GM12878 (cell line): Measurements from ENCODE around the gene MAP3K1. TPM values are rescaled to one million over a fixed set of nuclear protein-coding genes. Genes with fewer than 3 reads are reported as not detected.

ENCODE experiments used
- ATAC-seq: fragments of 200-7000 bp; cut with Tn5 transposase; 3 replicates; pipeline ENCODE4 v1.9.1; 2020; ENCODE audit warnings: mild to moderate bottlenecking, moderate library complexity
- BruUV-seq: library from RNA; stranded (reverse); fragments of 400-500 nt; replicated peaks from 2 replicates; lab custom pipeline; 2021; lab: Mats Ljungman, UMichigan
- CTCF ChIA-PET: fragments of 300-600 bp; sonication (Branson Sonifier 250); formaldehyde crosslinking; extraction: SDS; loops from one replicate; lab custom pipeline; 2021; ENCODE audit warnings: inconsistent platforms; lab: Yijun Ruan, JAX
- POLR2A ChIA-PET: fragments of 350-600 bp; formaldehyde crosslinking; extraction: SDS; loops from one replicate; lab custom pipeline; 2021; ENCODE audit warnings: inconsistent platforms; lab: Charles Lee
- RAD21 ChIA-PET: fragments of 300-600 bp; sonication (Branson Sonifier 250); formaldehyde crosslinking; loops from one replicate; lab custom pipeline; 2023; ENCODE audit warnings: antibody characterized with exemption; ENCODE audit not compliant: unreplicated experiment; lab: Charles Lee
- SMC1A ChIA-PET: fragments of 300-600 bp; sonication (Branson Sonifier 250); formaldehyde crosslinking; loops from one replicate; lab custom pipeline; 2023; ENCODE audit not compliant: unreplicated experiment, uncharacterized antibody; lab: Charles Lee
- DNase-seq: peaks from one replicate; pipeline ENCODE4 v3.0.0-alpha.2; 2011; ENCODE audit warnings: low read depth, low spot score
- FAIRE-seq: peaks from 3 replicates; lab custom pipeline; 2011; peaks lifted over from hg19 to GRCh38; lab: Jason Lieb, UNC
- H2AFZ ChIP-seq: 2 replicates; pipeline ENCODE4 v1.6.0; 2011; ENCODE audit warnings: low read depth, low read length, control low read depth; ENCODE audit not compliant: control insufficient read depth
- H3K27ac ChIP-seq: 2 replicates; pipeline ENCODE4 v1.5.1; 2011; ENCODE audit warnings: control low read depth; ENCODE audit not compliant: control insufficient read depth, insufficient read depth
- H3K27me3 ChIP-seq, 2 experiments: replicated peaks in 1 of 2; 2 replicates each; pipeline versions ENCODE4 v1.6.0 to v1.6.1; 2011; ENCODE audit warnings: low read length in 1 of 2; ENCODE audit not compliant: control insufficient read depth in 2 of 2, insufficient read depth in 2 of 2
- H3K36me3 ChIP-seq, 2 experiments: 2 replicates each; pipeline ENCODE4 v1.5.1; 2011; ENCODE audit warnings: low read length in 1 of 2; ENCODE audit not compliant: control insufficient read depth in 2 of 2, insufficient read depth in 2 of 2
- H3K4me1 ChIP-seq: 2 replicates; pipeline ENCODE4 v1.6.1; 2011; ENCODE audit warnings: mild to moderate bottlenecking, low read length, moderate library complexity, mixed read lengths; ENCODE audit not compliant: control insufficient read depth, insufficient read depth
- H3K4me2 ChIP-seq: 2 replicates; pipeline ENCODE4 v1.6.0; 2011; ENCODE audit warnings: control low read depth; ENCODE audit not compliant: control insufficient read depth, insufficient read depth
- H3K4me3 ChIP-seq: fragments of 200-600 bp; sonication (generic); 2 replicates; pipeline ENCODE4 v1.5.1; 2016
- H3K79me2 ChIP-seq: 2 replicates; pipeline ENCODE4 v1.6.0; 2011; ENCODE audit warnings: low read length; ENCODE audit not compliant: control insufficient read depth, insufficient read depth
- H3K9ac ChIP-seq: 2 replicates; pipeline ENCODE4 v1.8.0; 2011; ENCODE audit warnings: low read length, control low read depth, mixed read lengths; ENCODE audit not compliant: control insufficient read depth, insufficient read depth
- H3K9me3 ChIP-seq: replicated peaks from 3 replicates; pipeline ENCODE4 v1.5.1; 2011; ENCODE audit warnings: mild to moderate bottlenecking, low read length; ENCODE audit not compliant: control insufficient read depth, insufficient read depth
- H4K20me1 ChIP-seq: 2 replicates; pipeline ENCODE4 v1.6.0; 2011; ENCODE audit not compliant: control insufficient read depth, insufficient read depth
- BACH1 ChIP-seq: fragments of 450-650 bp; IDR thresholded peaks from 2 replicates; pipeline ENCODE4 v1.6.1; 2017; ENCODE audit warnings: mild to moderate bottlenecking, borderline replicate concordance
- KDM1A ChIP-seq: fragments of 200-600 bp; sonication (generic); IDR thresholded peaks from 2 replicates; pipeline ENCODE4 v1.6.1; 2016; ENCODE audit warnings: borderline replicate concordance
- RELB ChIP-seq: fragments of 450-650 bp; IDR thresholded peaks from 2 replicates; pipeline ENCODE4 v1.6.1; 2017; ENCODE audit warnings: low read depth, mild to moderate bottlenecking, moderate library complexity
- RUNX3 ChIP-seq: IDR thresholded peaks from 2 replicates; pipeline ENCODE4 v1.6.1; 2012; ENCODE audit warnings: low read length, inconsistent platforms
- WRNIP1 ChIP-seq: IDR thresholded peaks from 2 replicates; pipeline ENCODE4 v1.6.1; 2011; ENCODE audit warnings: low read depth, low read length, improper control_type of control experiment, borderline replicate concordance
- WGBS: methylation state at CpG from one replicate; pipeline ENCODE4 v1.1.6; 2016; ENCODE audit warnings: low lambda C conversion rate; ENCODE audit not compliant: insufficient replicate concordance, insufficient coverage; ENCODE audit errors: missing lambda C conversion rate; 5-methylcytosine and 5-hydroxymethylcytosine counted together
- in situ Hi-C: fragments of 300-500 bp; cut with MboI; formaldehyde crosslinking; loops from 9 replicates; pipeline ENCODE4 v1.14.3; 2018; ENCODE audit warnings: mixed read lengths
- intact Hi-C: fragments of 100-400 bp; cut with micrococcal nuclease; formaldehyde crosslinking; loops from one replicate; pipeline ENCODE4 v1.14.2; 2022; ENCODE audit not compliant: unreplicated experiment
- polyA plus RNA-seq, 11 experiments: library from polyadenylated mRNA; depleted of rRNA in 4 of 11; unstranded in 6 of 11; stranded (reverse) in 5 of 11; fragments of >200 nt; fragmentation: Nextera tagmentation in 4 of 11; fragmentation: Illumina TruSeq in 1 of 11; extraction: Ambion mirVana in 4 of 11; extraction: Trizol in 1 of 11; gene quantifications; 1 replicate in 1 of 11; 2 replicates in 10 of 11; pipeline versions ENCODE4 v1.2.1 to v1.2.3, GENCODE V29; 2011 to 2016; ENCODE audit warnings: inconsistent platforms in 2 of 11, missing spikeins in 2 of 11, low read depth in 1 of 11
- total RNA-seq, 4 experiments: library from RNA; depleted of rRNA in 3 of 4; stranded (reverse); fragments of >200 nt in 3 of 4; fragmentation: Illumina TruSeq in 1 of 4; extraction: Trizol in 1 of 4; gene quantifications; 2 replicates each; pipeline versions ENCODE4 v1.2.1 to v1.2.3, GENCODE V29; 2013 to 2021

MAP3K1 gene
- total and polyA plus RNA-seq, 10 of the 15 experiments (the other 5 are each of a cell fraction or from before 2014, with no cell fraction given): 7.5 to 24.6 (median 12.6) TPM

GRCh38 chr5:56851258-56851941, 36.1 kb downstream of the MAP3K1 start (continued):
- no peak for TF ChIP-seq RELB
- no peak for TF ChIP-seq WRNIP1
- TF ChIP-seq, all 136 proteins: peak for 0

GRCh38 chr5:56852228-56853000, 37.1 kb downstream of the MAP3K1 start:
- RAD21 ChIA-PET: interaction anchor here (1.2 to 1.9 kb wide), 4 partner anchors 11 to 582 kb away, joined by 3 to 10 read pairs (median 4); no protein-coding TSS in a partner anchor
- no peak overlapping the region for H3K9ac ChIP-seq
- H3K36me3 ChIP-seq: no peaks in the 10 kb centered on the region
- H3K4me2 ChIP-seq: no peak overlapping the region
- ATAC-seq: peak; percentile 41
- no peaks in the 10 kb centered on the region for H3K9me3 ChIP-seq
- no peaks in the 10 kb centered on the region for H3K4me1 ChIP-seq
- SMC1A ChIA-PET: interaction anchor here (0.5 to 3.5 kb wide), 8 partner anchors 9 to 588 kb away, joined by 3 to 21 read pairs (median 3); no protein-coding TSS in a partner anchor
- H3K4me3 ChIP-seq: no peak overlapping the region
- CTCF ChIA-PET: interaction anchor here (1.0 to 2.6 kb wide), 3 partner anchors 14 to 586 kb away, joined by 3 to 11 read pairs (median 9); no protein-coding TSS in a partner anchor
- no peaks in the 10 kb centered on the region for H3K27me3 ChIP-seq
- 0 out of 2 replicates have a peak, but pooled peaks have one; percentile 16 for TF ChIP-seq RUNX3
- no peak for TF ChIP-seq BACH1
- no peak for TF ChIP-seq KDM1A
- 65% methylated on average over 3 of the region's 3 CpGs for WGBS
- FAIRE-seq: peak; percentile 7
- no TSS peak for BruUV-seq
- H2AFZ ChIP-seq: no peak overlapping the region
- intact Hi-C loops: no loop called here
- H4K20me1 ChIP-seq: peaks cover 3% of the 10 kb centered on the region; the same call in 1 of the 2 replicates
- POLR2A ChIA-PET: interaction anchor here (0.6 kb wide), 1 partner anchor 17 kb away, joined by 3 read pairs; no protein-coding TSS in a partner anchor
- in situ Hi-C loops: no loop called here
- peaks cover 4% of the 10 kb centered on the region; the same call in 1 of the 2 replicates for H3K79me2 ChIP-seq
- H3K27ac ChIP-seq: no peak overlapping the region
- no peak for DNase-seq
